ENCODE results near the gene CLEC3B. TPM values are rescaled to one million over a fixed set of nuclear protein-coding genes. Genes with fewer than 3 reads are reported as not detected.

CLEC3B gene
- total RNA-seq, 2 experiments from 2014 or later = 0.30 to 0.37 TPM

DNA sequence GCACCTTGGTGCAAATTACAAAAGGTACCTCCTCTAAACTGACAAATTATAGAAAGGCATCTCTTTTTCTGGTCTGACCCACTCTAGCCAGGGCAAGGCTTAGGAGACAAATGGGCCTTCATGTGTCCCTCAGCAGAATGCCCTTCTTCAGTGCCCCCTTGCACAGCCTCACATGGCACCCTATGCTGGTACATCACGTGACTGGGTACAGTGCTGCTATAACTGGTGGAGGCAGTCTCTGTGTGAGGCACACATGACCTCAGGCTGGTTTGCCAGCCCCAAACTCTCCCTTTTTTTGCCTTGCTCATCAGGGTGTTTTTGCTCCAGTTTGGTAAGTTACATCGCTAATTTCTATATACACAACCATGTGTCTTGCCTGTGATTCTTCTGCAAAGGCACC lies 3.1 kb downstream of the CLEC3B start:
- Mint-ChIP-seq H3K9me3 (no peaks in the 10 kb centered on the region), H3K27me3 (peaks cover 7% of the 10 kb centered on the region), H3K27ac (no peak overlapping the region), H3K36me3 (ENCODE audit: low read depth) (no peaks in the 10 kb centered on the region), H3K4me3 (no peak overlapping the region), H3K4me1 (peaks cover 2% of the 10 kb centered on the region)
- CTCF ChIA-PET = interaction anchor here (2.7 kb wide), 1 partner anchor 181 kb away, joined by 9 read pairs; no protein-coding TSS in a partner anchor
- POLR2A ChIA-PET = no interaction called here
- no peak for DNase-seq

DNA sequence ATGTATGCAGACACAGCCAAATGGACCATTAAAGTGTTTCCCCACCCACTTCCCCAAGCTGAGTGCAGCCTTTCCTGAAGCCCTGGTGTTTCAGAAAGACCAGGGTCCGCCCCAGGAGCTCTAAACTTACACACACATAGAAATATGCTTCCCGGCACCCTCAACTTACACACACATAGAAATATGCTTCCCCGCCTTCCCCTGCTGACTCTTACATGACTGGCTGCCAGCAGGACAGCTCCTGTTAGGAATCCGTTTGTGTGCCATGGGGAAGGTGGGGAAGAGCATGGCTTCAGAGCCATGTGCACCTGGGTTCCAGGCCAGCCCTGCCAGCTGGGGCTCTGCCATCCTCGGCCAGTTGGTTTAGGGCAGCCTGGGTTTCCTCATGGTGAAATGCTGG lies 3.6 kb downstream of the CLEC3B start:
- Mint-ChIP-seq H3K4me3 (no peak overlapping the region), H3K9me3 (no peaks in the 10 kb centered on the region), H3K27me3 (peaks cover 7% of the 10 kb centered on the region), H3K27ac (no peak overlapping the region), H3K4me1 (peaks cover 6% of the 10 kb centered on the region), H3K36me3 (ENCODE audit: low read depth) (no peaks in the 10 kb centered on the region)
- ChIA-PET POLR2A (no interaction called here), CTCF (interaction anchor here (1.2 to 2.7 kb wide), 2 partner anchors 12 to 181 kb away, joined by 3 to 9 read pairs; no protein-coding TSS in a partner anchor)
- DNase-seq = no peak

DNA sequence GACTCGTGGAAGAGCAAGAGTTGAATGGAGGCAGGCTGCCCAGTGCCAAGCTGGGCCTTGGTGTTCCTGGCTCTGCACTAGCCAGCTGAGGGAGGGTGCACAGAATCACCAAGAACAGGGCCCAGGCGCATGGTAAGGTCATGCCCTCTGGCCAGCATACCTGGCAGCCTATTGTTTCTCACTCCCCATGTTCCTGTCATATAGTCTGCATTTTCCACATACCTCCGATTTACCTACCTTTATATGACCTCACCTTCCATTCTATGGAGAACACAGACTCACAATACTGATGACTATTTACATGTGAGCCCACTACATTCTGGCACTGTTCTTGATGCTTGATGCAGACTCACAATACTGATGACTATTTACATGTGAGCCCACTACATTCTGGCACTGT lies 5.4 kb downstream of the CLEC3B start:
- Mint-ChIP-seq H3K4me3 (no peak overlapping the region), H3K27me3 (peaks cover 22% of the 10 kb centered on the region), H3K27ac (no peak overlapping the region), H3K4me1 (peaks cover 23% of the 10 kb centered on the region), H3K36me3 (ENCODE audit: low read depth) (no peaks in the 10 kb centered on the region), H3K9me3 (no peaks in the 10 kb centered on the region)
- CTCF ChIA-PET = interaction anchor here (2.0 to 2.7 kb wide), 2 partner anchors 10 to 179 kb away, joined by 5 to 9 read pairs; no protein-coding TSS in a partner anchor
- POLR2A ChIA-PET = no interaction called here
- no peak for DNase-seq

DNA sequence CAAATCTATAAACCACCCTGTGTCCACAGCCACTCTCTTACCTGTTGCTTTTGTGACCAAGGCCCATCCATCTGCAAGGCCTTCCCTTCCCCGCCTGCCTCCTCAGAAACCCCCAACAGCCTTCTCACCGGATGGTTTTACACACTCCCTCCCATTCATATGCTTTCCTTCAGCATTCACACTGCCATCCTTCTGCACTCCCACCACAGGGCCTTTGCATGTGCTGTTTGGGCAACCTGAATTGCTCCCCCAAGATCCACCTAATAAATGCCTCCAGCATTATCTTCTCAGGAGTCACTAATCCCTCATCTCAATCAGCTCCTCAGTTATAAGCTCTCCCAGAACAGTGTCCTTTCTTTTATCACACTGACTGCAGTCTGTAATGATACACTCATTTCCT lies 6.0 kb downstream of the CLEC3B start:
- no peak for DNase-seq
- Mint-ChIP-seq H3K27ac (no peak overlapping the region), H3K4me1 (peaks cover 26% of the 10 kb centered on the region), H3K9me3 (no peaks in the 10 kb centered on the region), H3K36me3 (ENCODE audit: low read depth) (no peaks in the 10 kb centered on the region), H3K27me3 (peaks cover 24% of the 10 kb centered on the region), H3K4me3 (no peak overlapping the region)
- CTCF ChIA-PET = interaction anchor here (2.0 kb wide), 1 partner anchor 10 kb away, joined by 5 read pairs; no protein-coding TSS in a partner anchor
- POLR2A ChIA-PET = no interaction called here

DNA sequence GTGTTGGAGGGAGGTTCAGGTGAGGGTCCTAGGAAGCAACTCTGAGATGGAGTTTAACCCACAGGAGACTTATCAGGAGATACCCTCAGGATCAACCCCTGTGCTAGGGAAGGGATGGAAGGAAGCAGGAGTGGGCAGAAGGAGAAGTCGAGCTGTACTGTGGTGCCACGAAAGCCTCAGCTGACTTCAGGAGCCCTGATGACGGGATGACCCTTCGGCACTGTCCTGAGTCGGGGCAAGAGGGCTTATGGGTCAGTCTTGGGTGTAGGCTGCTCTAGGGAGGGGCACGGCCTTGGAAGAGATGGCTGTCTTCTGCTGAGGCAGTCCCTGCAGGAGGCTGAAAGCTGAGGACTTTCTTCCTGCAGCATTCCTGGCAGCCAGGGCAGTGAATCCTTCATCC lies 7.7 kb downstream of the CLEC3B start:
- ChIA-PET POLR2A (no interaction called here), CTCF (interaction anchor here (1.0 to 1.3 kb wide), 2 partner anchors 478 to 622 kb away, joined by 3 to 5 read pairs; no protein-coding TSS in a partner anchor)
- H3K4me3 Mint-ChIP-seq = no peak overlapping the region
- peaks cover 30% of the 10 kb centered on the region for H3K4me1 Mint-ChIP-seq
- no peak for DNase-seq
- no peaks in the 10 kb centered on the region for H3K36me3 Mint-ChIP-seq (ENCODE audit: low read depth)
- peak overlapping the region; percentile 51 for H3K27ac Mint-ChIP-seq
- no peaks in the 10 kb centered on the region for H3K9me3 Mint-ChIP-seq
- peaks cover 26% of the 10 kb centered on the region for H3K27me3 Mint-ChIP-seq

DNA sequence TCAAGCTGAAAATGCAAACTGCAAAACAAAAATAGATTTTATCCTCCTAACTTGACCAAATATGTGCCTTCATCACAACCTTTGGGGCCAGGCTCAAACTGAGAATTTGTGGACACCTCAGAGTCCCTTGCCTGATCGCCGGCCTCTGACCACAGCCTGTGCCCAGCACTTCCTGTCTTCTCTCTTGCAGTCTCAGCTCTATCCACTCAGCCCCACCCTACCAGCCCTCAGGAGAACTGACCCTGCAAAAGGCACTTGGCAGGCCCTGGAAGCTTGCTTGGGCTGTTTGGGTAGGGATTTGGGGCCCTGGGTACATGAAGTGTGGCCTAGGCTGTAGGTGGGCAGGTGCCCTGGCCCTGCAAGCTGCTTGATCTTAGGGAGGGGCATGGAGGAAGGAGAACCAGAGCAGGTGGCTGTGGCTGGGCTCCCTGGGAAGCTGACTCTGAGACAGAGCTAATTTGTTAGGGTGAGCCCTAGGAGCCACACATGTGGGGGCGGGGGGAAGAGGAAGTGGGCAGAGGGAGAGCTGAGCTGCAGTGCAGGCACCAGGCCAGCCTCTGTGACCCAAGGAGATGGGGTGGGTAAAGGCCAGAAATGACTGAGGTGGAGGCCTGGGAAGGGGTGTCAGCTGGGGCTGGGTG lies 8.6 kb downstream of the CLEC3B start:
- Mint-ChIP-seq H3K4me1 (peaks cover 30% of the 10 kb centered on the region), H3K9me3 (no peaks in the 10 kb centered on the region), H3K27me3 (peaks cover 31% of the 10 kb centered on the region), H3K4me3 (peak overlapping the region; percentile 3), H3K27ac (peak overlapping the region; percentile 54), H3K36me3 (ENCODE audit: low read depth) (no peaks in the 10 kb centered on the region)
- ChIA-PET POLR2A (no interaction called here), CTCF (interaction anchor here (0.7 to 1.6 kb wide), 4 partner anchors 28 to 621 kb away, joined by 3 to 6 read pairs (median 3); no protein-coding TSS in a partner anchor)
- peak; percentile 46 for DNase-seq

DNA sequence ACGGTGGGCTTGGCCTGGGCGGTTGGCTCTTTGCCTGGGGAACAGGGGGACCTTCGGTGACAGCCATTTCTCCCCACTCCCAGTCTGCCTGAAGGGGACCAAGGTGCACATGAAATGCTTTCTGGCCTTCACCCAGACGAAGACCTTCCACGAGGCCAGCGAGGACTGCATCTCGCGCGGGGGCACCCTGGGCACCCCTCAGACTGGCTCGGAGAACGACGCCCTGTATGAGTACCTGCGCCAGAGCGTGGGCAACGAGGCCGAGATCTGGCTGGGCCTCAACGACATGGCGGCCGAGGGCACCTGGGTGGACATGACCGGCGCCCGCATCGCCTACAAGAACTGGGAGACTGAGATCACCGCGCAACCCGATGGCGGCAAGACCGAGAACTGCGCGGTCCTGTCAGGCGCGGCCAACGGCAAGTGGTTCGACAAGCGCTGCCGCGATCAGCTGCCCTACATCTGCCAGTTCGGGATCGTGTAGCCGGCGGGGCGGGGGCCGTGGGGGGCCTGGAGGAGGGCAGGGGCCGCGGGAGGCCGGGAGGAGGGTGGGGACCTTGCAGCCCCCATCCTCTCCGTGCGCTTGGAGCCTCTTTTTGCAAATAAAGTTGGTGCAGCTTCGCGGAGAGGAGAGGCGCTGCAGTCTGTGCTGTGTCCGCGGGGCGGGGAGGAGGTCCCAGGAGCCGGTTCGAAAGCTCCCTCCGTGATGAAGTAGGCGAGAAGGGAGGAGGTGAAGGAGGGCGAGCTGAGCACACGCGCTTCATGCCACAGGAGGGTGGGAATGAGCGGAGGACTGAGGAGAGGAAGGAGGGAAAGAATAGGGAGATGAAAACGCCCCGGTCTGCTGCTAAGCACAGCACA lies 9.6 kb downstream of the CLEC3B start:
- peak overlapping the region; percentile 74 for H3K27ac Mint-ChIP-seq

DNA sequence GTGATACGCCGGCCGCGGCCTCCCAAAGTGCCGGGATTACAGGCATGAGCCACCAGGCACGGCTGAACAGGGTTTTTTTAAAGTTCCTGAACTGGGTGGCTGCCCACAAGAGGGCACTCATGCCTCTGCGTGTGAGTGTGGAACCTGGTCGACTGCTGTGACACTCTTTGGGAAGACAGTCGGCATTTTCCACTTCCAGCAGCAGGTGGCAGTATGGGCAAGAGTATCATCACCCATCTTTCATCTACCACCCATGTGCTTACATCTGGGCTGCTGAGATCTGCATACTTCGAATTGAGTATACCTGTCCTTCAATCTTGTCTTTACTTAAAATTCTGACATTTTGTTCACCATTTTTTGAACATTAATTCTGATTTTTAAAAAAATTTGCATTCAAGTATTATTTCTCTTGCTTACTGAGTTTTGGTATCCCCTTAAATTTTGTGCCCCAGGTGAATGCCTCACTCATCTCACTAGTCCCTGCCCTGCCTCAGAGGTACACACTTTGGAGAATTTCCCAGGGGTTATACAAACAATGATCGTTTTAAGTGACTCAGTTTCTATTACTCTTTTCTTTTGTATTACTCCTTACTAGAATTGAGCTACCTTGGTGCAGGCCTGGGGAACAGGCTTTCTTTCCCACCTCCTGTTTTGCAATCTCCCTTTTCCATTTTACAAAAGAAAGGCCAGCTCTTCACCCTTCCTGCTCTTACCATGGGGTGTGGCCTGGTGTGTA lies 11.8 kb downstream of the CLEC3B start:
- H3K27me3 Mint-ChIP-seq = peaks cover 31% of the 10 kb centered on the region
- H3K4me3 Mint-ChIP-seq = peak overlapping the region; percentile 9
- CTCF ChIA-PET = interaction anchor here (0.7 to 3.9 kb wide), 13 partner anchors 12 to 1331 kb away, joined by 3 to 32 read pairs (median 3); partner anchors contain the start of gene CLEC3B

More for the DNA sequence above, 9.6 kb downstream of the CLEC3B start:
- peak; percentile 34 for DNase-seq
- peak overlapping the region; percentile 67 for H3K4me3 Mint-ChIP-seq
- CTCF ChIA-PET = interaction anchor here (1.0 to 3.9 kb wide), 5 partner anchors 27 to 475 kb away, joined by 3 to 32 read pairs (median 6); no protein-coding TSS in a partner anchor
- H3K9me3 Mint-ChIP-seq = no peaks in the 10 kb centered on the region
- peaks cover 37% of the 10 kb centered on the region for H3K4me1 Mint-ChIP-seq
- H3K27me3 Mint-ChIP-seq = peaks cover 31% of the 10 kb centered on the region
- POLR2A ChIA-PET = no interaction called here
- no peaks in the 10 kb centered on the region for H3K36me3 Mint-ChIP-seq (ENCODE audit: low read depth)

DNA sequence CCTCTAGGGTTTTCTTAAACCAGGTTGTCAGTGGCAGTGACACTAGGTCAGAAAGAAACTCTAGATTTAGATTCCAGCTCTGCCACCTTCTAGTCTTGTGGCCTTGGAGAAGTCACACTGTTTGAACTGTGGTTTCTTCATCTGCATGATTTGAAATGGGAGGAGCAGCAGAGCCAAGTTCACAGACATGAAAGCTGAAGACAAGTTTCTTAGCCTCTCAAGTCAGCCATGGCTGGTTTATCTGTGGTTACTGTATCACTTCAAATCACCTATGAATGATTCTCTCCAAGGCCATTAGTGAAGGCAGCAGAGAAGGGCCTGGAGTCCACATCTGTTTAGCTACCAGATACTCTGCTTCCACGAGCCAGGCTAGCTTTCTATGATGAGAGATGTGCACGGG lies 15.6 kb downstream of the CLEC3B start:
- no peaks in the 10 kb centered on the region for H3K9me3 Mint-ChIP-seq
- no peaks in the 10 kb centered on the region for H3K36me3 Mint-ChIP-seq (ENCODE audit: low read depth)
- peak; percentile 55 for DNase-seq
- ChIA-PET CTCF (interaction anchor here (0.7 to 5.9 kb wide), 15 partner anchors 10 to 618 kb away, joined by 3 to 103 read pairs (median 4); partner anchors contain the start of gene TMEM158), POLR2A (interaction anchor here (0.6 to 0.9 kb wide), 2 partner anchors 169 to 421 kb away, joined by 3 to 4 read pairs; no protein-coding TSS in a partner anchor)
- no peak overlapping the region for H3K4me3 Mint-ChIP-seq
- peaks cover 26% of the 10 kb centered on the region for H3K27me3 Mint-ChIP-seq
- peaks cover 36% of the 10 kb centered on the region for H3K4me1 Mint-ChIP-seq
- H3K27ac Mint-ChIP-seq = peak overlapping the region; percentile 84

More for the DNA sequence above, 11.8 kb downstream of the CLEC3B start:
- H3K9me3 Mint-ChIP-seq = no peaks in the 10 kb centered on the region
- DNase-seq = peak; percentile 96
- H3K4me1 Mint-ChIP-seq = peaks cover 57% of the 10 kb centered on the region
- POLR2A ChIA-PET = no interaction called here
- peak overlapping the region; percentile 46 for H3K27ac Mint-ChIP-seq
- H3K36me3 Mint-ChIP-seq (ENCODE audit: low read depth) = no peaks in the 10 kb centered on the region

DNA sequence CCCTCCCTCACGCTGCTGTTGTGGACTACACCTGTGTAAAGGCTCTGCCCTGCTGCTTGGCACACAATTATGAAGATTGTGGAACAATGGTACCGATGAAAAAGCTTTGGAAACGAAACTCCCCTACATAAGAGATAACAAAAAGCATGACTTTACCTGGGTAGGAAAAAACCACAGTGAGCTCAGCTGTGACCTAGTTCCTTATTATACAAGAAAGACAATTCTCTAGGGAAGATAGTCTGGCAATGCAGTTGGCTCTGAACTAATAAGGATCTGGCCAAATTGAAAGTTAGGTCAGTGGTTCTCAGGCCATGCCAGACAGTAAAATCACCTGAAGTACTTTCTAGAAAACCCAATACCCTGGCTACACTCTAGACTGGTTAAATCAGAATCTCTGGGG lies 16.1 kb downstream of the CLEC3B start:
- no peak overlapping the region for H3K4me3 Mint-ChIP-seq
- H3K4me1 Mint-ChIP-seq = peaks cover 33% of the 10 kb centered on the region
- H3K9me3 Mint-ChIP-seq = no peaks in the 10 kb centered on the region
- ChIA-PET POLR2A (interaction anchor here (0.9 kb wide), 1 partner anchor 168 kb away, joined by 3 read pairs; no protein-coding TSS in a partner anchor), CTCF (interaction anchor here (0.9 to 5.9 kb wide), 10 partner anchors 9 to 556 kb away, joined by 3 to 103 read pairs (median 4); partner anchors contain the start of gene TMEM158)
- H3K36me3 Mint-ChIP-seq (ENCODE audit: low read depth) = no peaks in the 10 kb centered on the region
- H3K27ac Mint-ChIP-seq = peak overlapping the region; percentile 84
- DNase-seq = no peak
- peaks cover 26% of the 10 kb centered on the region for H3K27me3 Mint-ChIP-seq

DNA sequence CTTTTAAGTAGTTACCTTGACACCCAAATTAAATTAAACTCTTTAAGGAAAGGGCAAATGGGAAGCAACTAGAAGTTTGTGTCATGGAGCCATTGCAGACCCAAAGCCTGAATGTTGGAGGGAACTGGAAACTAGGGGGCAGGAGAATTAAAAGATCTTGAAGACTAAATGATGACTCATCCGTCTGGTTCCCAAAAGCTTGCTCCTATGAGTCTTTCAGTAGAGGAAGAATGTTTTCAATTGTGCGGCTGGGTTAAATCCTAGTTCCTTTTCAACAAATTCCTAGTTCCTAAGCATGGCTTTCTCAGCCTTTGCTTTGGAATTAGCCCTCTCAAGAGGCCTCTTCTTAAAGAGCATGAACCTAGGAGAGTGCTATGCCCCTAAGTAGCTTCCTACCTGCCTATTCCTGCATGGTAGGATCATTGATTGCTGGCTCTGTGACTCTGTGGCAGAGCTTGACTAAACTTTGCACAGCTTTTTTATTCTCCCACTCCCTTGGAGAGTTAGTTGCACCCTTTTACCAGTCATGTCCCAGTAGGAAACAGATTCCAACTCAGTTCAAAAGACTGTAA lies 17.7 kb downstream of the CLEC3B start:
- no peaks in the 10 kb centered on the region for H3K9me3 Mint-ChIP-seq
- DNase-seq = no peak
- ChIA-PET POLR2A (no interaction called here), CTCF (interaction anchor here (0.6 to 5.9 kb wide), 6 partner anchors 12 to 294 kb away, joined by 3 to 103 read pairs (median 4); no protein-coding TSS in a partner anchor)
- H3K27ac Mint-ChIP-seq = no peak overlapping the region
- H3K36me3 Mint-ChIP-seq (ENCODE audit: low read depth) = no peaks in the 10 kb centered on the region
- H3K27me3 Mint-ChIP-seq = peaks cover 33% of the 10 kb centered on the region
- H3K4me3 Mint-ChIP-seq = no peak overlapping the region
- H3K4me1 Mint-ChIP-seq = peaks cover 29% of the 10 kb centered on the region

DNA sequence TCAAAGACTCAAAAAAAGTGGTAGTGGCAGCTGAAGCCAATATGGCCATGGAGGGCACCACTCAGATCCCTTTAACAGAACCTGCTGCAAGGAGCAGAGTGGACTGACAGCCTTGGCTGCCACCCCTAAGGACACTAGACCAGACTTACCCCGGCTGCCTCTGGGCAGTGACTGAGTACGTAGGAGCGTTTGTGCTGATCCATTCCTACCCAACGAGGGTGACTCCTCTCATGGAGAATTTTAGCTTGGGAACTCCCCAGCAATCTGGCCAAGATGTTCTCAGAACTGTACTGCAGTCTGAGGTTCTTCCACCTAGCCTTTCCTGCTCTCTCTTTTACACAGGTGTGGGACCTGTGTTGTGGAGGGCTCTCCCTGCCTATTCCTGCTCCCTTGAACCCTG lies 22.1 kb downstream of the CLEC3B start:
- no peak for DNase-seq
- ChIA-PET CTCF (interaction anchor here (0.6 to 2.1 kb wide), 2 partner anchors 162 to 527 kb away, joined by 3 to 10 read pairs; no protein-coding TSS in a partner anchor), POLR2A (no interaction called here)
- no peaks in the 10 kb centered on the region for H3K36me3 Mint-ChIP-seq (ENCODE audit: low read depth)
- H3K4me1 Mint-ChIP-seq = peaks cover 3% of the 10 kb centered on the region
- H3K27ac Mint-ChIP-seq = no peak overlapping the region
- no peaks in the 10 kb centered on the region for H3K9me3 Mint-ChIP-seq
- peaks cover 46% of the 10 kb centered on the region for H3K27me3 Mint-ChIP-seq
- no peak overlapping the region for H3K4me3 Mint-ChIP-seq
